Activated T-cell treated with anti-CD3 and anti-CD28 coated beads for 1 hour (primary cell): ENCODE measurements around the gene BAIAP3.
"Not testable (repeated sequence)": the region's sequence is repeated elsewhere in the genome, so short reads cannot be mapped to it uniquely, and the experiment has no call there.

Source experiments
- DNase-seq: peaks from one replicate; pipeline ENCODE4 v3.0.0-alpha.2; 2020; ENCODE audit warnings: low read depth

The BAIAP3 gene

GRCh38 chr16:1316033-1316405 is 17.4 kb upstream of the BAIAP3 start:
- DNase-seq, result no peak

- DNase-seq, result no peak
These were observed 15.8 kb upstream of the BAIAP3 start for GRCh38 chr16:1317479-1318267.

- DNase-seq, result no peak
These were observed 15.2 kb upstream of the BAIAP3 start for GRCh38 chr16:1318268-1318545.

GRCh38 chr16:1319041-1319440 is 14.4 kb upstream of the BAIAP3 start:
- no peak for DNase-seq

- no peak for DNase-seq
These were observed 13.3 kb upstream of the BAIAP3 start for GRCh38 chr16:1320097-1320496.

- DNase-seq, result no peak
These were observed 12.7 kb upstream of the BAIAP3 start for GRCh38 chr16:1320658-1321240.

- no peak for DNase-seq
These were observed 11.0 kb upstream of the BAIAP3 start for GRCh38 chr16:1322407-1322806.

- DNase-seq, result no peak
These were observed 9.9 kb upstream of the BAIAP3 start for GRCh38 chr16:1323296-1324239.

- no peak for DNase-seq
These were observed 9.1 kb upstream of the BAIAP3 start for GRCh38 chr16:1324286-1324826.

- no peak for DNase-seq
These were observed 8.2 kb upstream of the BAIAP3 start for GRCh38 chr16:1325261-1325660.

- DNase-seq, result no peak
These were observed 7.6 kb upstream of the BAIAP3 start for GRCh38 chr16:1325673-1326371.

- DNase-seq, result no peak
These were observed 7.1 kb upstream of the BAIAP3 start for GRCh38 chr16:1326391-1326790.

- DNase-seq, result no peak
These were observed 6.4 kb upstream of the BAIAP3 start for GRCh38 chr16:1326946-1327618.

- DNase-seq, result no peak
These were observed 5.9 kb upstream of the BAIAP3 start for GRCh38 chr16:1327619-1327947.

- DNase-seq, result not testable (repeated sequence)
These were observed 5.3 kb upstream of the BAIAP3 start for GRCh38 chr16:1328136-1328535.

- not testable (repeated sequence) for DNase-seq
These were observed 4.5 kb upstream of the BAIAP3 start for GRCh38 chr16:1328961-1329360.

GRCh38 chr16:1330260-1330914 is 3.1 kb upstream of the BAIAP3 start:
- no peak for DNase-seq

- DNase-seq, result no peak
These were observed 2.3 kb upstream of the BAIAP3 start for GRCh38 chr16:1330931-1331711.

GRCh38 chr16:1331712-1332617 is 1.5 kb upstream of the BAIAP3 start:
- peak; percentile 29 for DNase-seq
